Loucy (cell line): Measurements from ENCODE around the gene CNOT11.

ENCODE experiments used
- CTCF ChIP-seq: fragments of 200-600 bp; sonication (generic); conservative IDR thresholded peaks from 2 replicates; pipeline ENCODE4 v1.5.1; 2014; ENCODE audit warnings: mild to moderate bottlenecking, antibody characterized with exemption, low read length
- EZH2phosphoT487 ChIP-seq: fragments of 200-600 bp; IDR thresholded peaks from 2 replicates; pipeline ENCODE4 v1.6.1; 2018; ENCODE audit warnings: antibody characterized with exemption, mild to moderate bottlenecking, moderate library complexity, borderline replicate concordance

DNA sequence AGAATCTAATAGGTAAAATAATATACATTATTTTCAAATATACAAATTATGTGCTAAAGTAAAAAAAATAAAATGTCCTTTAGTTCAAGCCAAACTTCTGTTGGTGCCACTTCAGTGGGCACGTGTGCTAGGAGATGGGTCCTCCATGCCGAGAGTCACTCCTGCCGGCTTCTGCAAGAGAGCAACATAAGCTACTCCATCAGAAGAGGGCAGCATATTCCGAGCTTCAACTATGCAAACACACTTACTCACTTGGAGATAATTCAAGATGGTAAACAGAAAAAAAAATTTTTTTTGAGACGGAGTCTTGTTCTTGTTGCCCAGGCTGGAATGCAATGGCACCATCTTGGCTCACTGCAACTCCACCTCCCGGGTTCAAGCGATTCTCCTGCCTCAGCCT is 24.4 kb downstream of the CNOT11 start:
- TF ChIP-seq CTCF (no peak), EZH2phosphoT487 (no peak)
